CD4-positive, alpha-beta T cell treated with Interleukin-1 beta for 1 hour (primary cell): ENCODE data around the gene TEX44.

ENCODE experiments used
- DNase-seq, 2 donors: peaks; one replicate each; pipeline ENCODE4 v3.0.0-alpha.2; 2020 to 2022

TEX44 gene

GRCh38 chr2:231605607-231606091, 13.0 kb downstream of the TEX44 start:
- peak; percentile 25 to 42 for DNase-seq

- DNase-seq: no peak
These were observed 14.3 kb downstream of the TEX44 start for GRCh38 chr2:231606941-231607340.

- DNase-seq: peak in 1 of 2 donors; percentile 63
These were observed 18.8 kb downstream of the TEX44 start for GRCh38 chr2:231611273-231612108.

GRCh38 chr2:231612109-231612455, 19.4 kb downstream of the TEX44 start:
- DNase-seq: no peak

- peak; percentile 89 to 91 for DNase-seq
These were observed 20.0 kb downstream of the TEX44 start for GRCh38 chr2:231612456-231613330.

- no peak for DNase-seq
These were observed 20.6 kb downstream of the TEX44 start for GRCh38 chr2:231613331-231613662.

GRCh38 chr2:231613663-231614558, 21.2 kb downstream of the TEX44 start:
- peak; percentile 69 to 86 for DNase-seq

GRCh38 chr2:231614559-231615057, 21.9 kb downstream of the TEX44 start:
- DNase-seq: peak; percentile 32 to 65

GRCh38 chr2:231615058-231615671, 22.5 kb downstream of the TEX44 start:
- peak in 1 of 2 donors; percentile 4 for DNase-seq

GRCh38 chr2:231616296-231616695, 23.6 kb downstream of the TEX44 start:
- DNase-seq: no peak

- no peak for DNase-seq
These were observed 24.6 kb downstream of the TEX44 start for GRCh38 chr2:231617059-231617926.

GRCh38 chr2:231621051-231621879, 28.6 kb downstream of the TEX44 start:
- no peak for DNase-seq

- DNase-seq: no peak
These were observed 30.3 kb downstream of the TEX44 start for GRCh38 chr2:231622963-231623362.

GRCh38 chr2:231626449-231626848, 33.8 kb downstream of the TEX44 start:
- DNase-seq: no peak

GRCh38 chr2:231627384-231628120, 34.9 kb downstream of the TEX44 start:
- no peak for DNase-seq

- DNase-seq: no peak
These were observed 40.0 kb downstream of the TEX44 start for GRCh38 chr2:231632559-231633142.

GRCh38 chr2:231633241-231633976, 40.7 kb downstream of the TEX44 start:
- DNase-seq: no peak

GRCh38 chr2:231634412-231634811, 41.7 kb downstream of the TEX44 start:
- DNase-seq: no peak
